A549 (cell line): Measurements from ENCODE around the gene ITGA2.

Source experiments
- EHMT2 ChIP-seq: fragments of 200-600 bp; sonication (generic); IDR thresholded peaks from 2 replicates; pipeline ENCODE4 v1.6.1; 2016; ENCODE audit warnings: antibody characterized with exemption, low read depth, mild to moderate bottlenecking, moderate library complexity
- GATA3 ChIP-seq: IDR thresholded peaks from 2 replicates; pipeline ENCODE4 v1.6.1; 2012; ENCODE audit warnings: borderline replicate concordance
- JUN ChIP-seq, 2 experiments: fragments of >200 bp; sonication (Bioruptor Twin); formaldehyde crosslinking; IDR thresholded peaks; 2 replicates in 1 of 2; 3 replicates in 1 of 2; pipeline ENCODE4 v1.6.1; 2016 to 2017
- KDM1A ChIP-seq: fragments of 200-600 bp; sonication (generic); IDR thresholded peaks from 2 replicates; pipeline ENCODE4 v1.6.1; 2016; ENCODE audit warnings: low read depth, mild to moderate bottlenecking
- POLR2A ChIP-seq: IDR thresholded peaks from 2 replicates; pipeline ENCODE4 v1.6.1; 2012; ENCODE audit warnings: mild to moderate bottlenecking, low read length
- RAD21 ChIP-seq, 2 experiments: fragments of >200 bp in 1 of 2; sonication (Bioruptor Twin) in 1 of 2; formaldehyde crosslinking in 1 of 2; IDR thresholded peaks in 1 of 2; conservative IDR thresholded peaks in 1 of 2; 2 replicates in 1 of 2; 3 replicates in 1 of 2; pipeline ENCODE4 v1.6.1; 2012 to 2018; ENCODE audit warnings: inconsistent platforms in 1 of 2
- RARB ChIP-seq: fragments of 250-450 bp; sonication (Bioruptor Pico); IDR thresholded peaks from 2 replicates; pipeline ENCODE4 v1.8.0; 2021; ENCODE audit warnings: mild to moderate bottlenecking, moderate library complexity
- RCOR1 ChIP-seq: fragments of 150-350 bp; IDR thresholded peaks from 2 replicates; pipeline ENCODE4 v1.6.1; 2014; ENCODE audit warnings: antibody characterized with exemption, low read length, low read depth
- TF ChIP-seq, protein P1 (sequence below): fragments of >200 bp; sonication (Bioruptor Twin); formaldehyde crosslinking; IDR thresholded peaks from 3 replicates; pipeline ENCODE4 v1.5.1; 2016
- TF ChIP-seq, protein P2 (sequence below): IDR thresholded peaks from 2 replicates; pipeline ENCODE4 v1.6.1; 2012
- TF ChIP-seq, protein P3 (sequence below): fragments of 450-650 bp; IDR thresholded peaks from 2 replicates; pipeline ENCODE4 v1.6.1; 2014; ENCODE audit warnings: antibody characterized with exemption

DNA sequence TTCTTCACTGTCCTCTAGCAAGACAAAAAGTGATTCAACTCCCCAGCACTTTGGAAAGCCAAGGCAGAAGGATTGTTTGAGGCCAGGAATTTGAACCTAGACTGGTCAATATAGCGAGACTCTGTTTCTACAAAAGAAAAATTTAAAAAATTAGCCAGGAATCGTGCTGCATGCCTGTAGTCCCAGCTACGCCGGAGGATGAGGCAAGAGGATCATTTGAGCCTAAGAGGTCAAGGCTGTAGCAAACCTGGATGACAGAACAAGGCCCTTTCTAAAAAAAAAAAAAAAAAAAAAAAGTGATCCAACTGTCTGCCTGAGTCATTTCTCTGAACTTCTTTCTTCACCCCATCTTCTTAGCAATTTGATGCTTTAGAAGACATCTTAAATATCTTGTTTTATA lies 12.4 kb downstream of the ITGA2 start:
- TF ChIP-seq RAD21 (conservative IDR thresholded peaks at IDR 0.05 in 1 of 2, IDR thresholded peaks at IDR 0.05 in 1 of 2), result no peak
- no peak for TF ChIP-seq KDM1A
- TF ChIP-seq RCOR1, result no peak
- TF ChIP-seq, protein P1, sequence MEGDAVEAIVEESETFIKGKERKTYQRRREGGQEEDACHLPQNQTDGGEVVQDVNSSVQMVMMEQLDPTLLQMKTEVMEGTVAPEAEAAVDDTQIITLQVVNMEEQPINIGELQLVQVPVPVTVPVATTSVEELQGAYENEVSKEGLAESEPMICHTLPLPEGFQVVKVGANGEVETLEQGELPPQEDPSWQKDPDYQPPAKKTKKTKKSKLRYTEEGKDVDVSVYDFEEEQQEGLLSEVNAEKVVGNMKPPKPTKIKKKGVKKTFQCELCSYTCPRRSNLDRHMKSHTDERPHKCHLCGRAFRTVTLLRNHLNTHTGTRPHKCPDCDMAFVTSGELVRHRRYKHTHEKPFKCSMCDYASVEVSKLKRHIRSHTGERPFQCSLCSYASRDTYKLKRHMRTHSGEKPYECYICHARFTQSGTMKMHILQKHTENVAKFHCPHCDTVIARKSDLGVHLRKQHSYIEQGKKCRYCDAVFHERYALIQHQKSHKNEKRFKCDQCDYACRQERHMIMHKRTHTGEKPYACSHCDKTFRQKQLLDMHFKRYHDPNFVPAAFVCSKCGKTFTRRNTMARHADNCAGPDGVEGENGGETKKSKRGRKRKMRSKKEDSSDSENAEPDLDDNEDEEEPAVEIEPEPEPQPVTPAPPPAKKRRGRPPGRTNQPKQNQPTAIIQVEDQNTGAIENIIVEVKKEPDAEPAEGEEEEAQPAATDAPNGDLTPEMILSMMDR, result no peak
- TF ChIP-seq GATA3, result no peak
- no peak for TF ChIP-seq POLR2A
- TF ChIP-seq, protein P2, sequence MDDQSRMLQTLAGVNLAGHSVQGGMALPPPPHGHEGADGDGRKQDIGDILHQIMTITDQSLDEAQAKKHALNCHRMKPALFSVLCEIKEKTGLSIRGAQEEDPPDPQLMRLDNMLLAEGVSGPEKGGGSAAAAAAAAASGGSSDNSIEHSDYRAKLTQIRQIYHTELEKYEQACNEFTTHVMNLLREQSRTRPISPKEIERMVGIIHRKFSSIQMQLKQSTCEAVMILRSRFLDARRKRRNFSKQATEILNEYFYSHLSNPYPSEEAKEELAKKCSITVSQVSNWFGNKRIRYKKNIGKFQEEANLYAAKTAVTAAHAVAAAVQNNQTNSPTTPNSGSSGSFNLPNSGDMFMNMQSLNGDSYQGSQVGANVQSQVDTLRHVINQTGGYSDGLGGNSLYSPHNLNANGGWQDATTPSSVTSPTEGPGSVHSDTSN, result no peak
- TF ChIP-seq EHMT2, result no peak
- TF ChIP-seq, protein P3, sequence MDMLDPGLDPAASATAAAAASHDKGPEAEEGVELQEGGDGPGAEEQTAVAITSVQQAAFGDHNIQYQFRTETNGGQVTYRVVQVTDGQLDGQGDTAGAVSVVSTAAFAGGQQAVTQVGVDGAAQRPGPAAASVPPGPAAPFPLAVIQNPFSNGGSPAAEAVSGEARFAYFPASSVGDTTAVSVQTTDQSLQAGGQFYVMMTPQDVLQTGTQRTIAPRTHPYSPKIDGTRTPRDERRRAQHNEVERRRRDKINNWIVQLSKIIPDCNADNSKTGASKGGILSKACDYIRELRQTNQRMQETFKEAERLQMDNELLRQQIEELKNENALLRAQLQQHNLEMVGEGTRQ, result no peak
- TF ChIP-seq JUN (IDR thresholded peaks at IDR 0.05), result no peak
- TF ChIP-seq RARB (CRISPR knock-in tag), result no peak
